ENCODE measurements around the gene LIPA. TPM values are rescaled to one million over a fixed set of nuclear protein-coding genes. Genes with fewer than 3 reads are reported as not detected.

The LIPA gene
- total and polyA plus RNA-seq, 2 of the 4 experiments (the other 2 are of a cell fraction): 23.1 to 31.9 TPM

GRCh38 chr10:89251409-89252224 lies at the start of gene LIPA (continued):
- TF ChIP-seq ELK1 (IDR thresholded peaks at IDR 0.05; ENCODE audit: borderline replicate concordance, low read depth, low read length): no peak

- Histone ChIP-seq H3K36me3 (ENCODE audit: control insufficient read depth, insufficient read depth, low read length) (no peaks in the 10 kb centered on the region; the same call in 1 of the 2 replicates), H4K5ac (ENCODE audit: low read depth, low read length) (peak overlapping the region; percentile 56), H3K27ac (ENCODE audit: insufficient read depth, low read length) (peak overlapping the region; percentile 70; the same call in 1 of the 2 replicates), H3K56ac (ENCODE audit: extremely low read depth, insufficient read depth, low read length) (no peak overlapping the region), H3K9me1 (ENCODE audit: insufficient read depth, low read length) (no peaks in the 10 kb centered on the region; the same call in 1 of the 2 replicates), H3K4me1 (ENCODE audit: control insufficient read depth, insufficient read depth, low read length) (peaks cover 10% of the 10 kb centered on the region), H3K9me3 (ENCODE audit: control insufficient read depth, insufficient read depth, low read length) (no peaks in the 10 kb centered on the region), H3K79me1 (ENCODE audit: low read depth in 1 of 2, low read length in 2 of 2) (peaks cover 2 to 4% of the 10 kb centered on the region in 2 experiments; a peak in 1 of 4 replicates), H3K18ac (ENCODE audit: low read depth, low read length) (peak overlapping the region; percentile 80), H2AK5ac (ENCODE audit: low read depth, low read length) (no peak overlapping the region; the same call in 1 of the 2 replicates), H3K4me2 (ENCODE audit: low read depth, low read length) (peak overlapping the region; percentile 97), H3K4ac (ENCODE audit: low read depth, low read length) (peak overlapping the region; percentile 65), H2BK5ac (ENCODE audit: low read depth, low read length, poor library complexity, severe bottlenecking) (peak overlapping the region; percentile 81), H3K9ac (ENCODE audit: low read depth, low read length) (peak overlapping the region; percentile 67), H4K20me1 (ENCODE audit: insufficient read depth, low read length) (no peaks in the 10 kb centered on the region), H3K27me3 (ENCODE audit: control insufficient read depth, insufficient read depth, low read length) (no peaks in the 10 kb centered on the region), H2AFZ (replicated peaks; ENCODE audit: low read length, poor library complexity) (peak overlapping the region; percentile 9), H3K14ac (replicated peaks; ENCODE audit: low read depth, low read length) (peak overlapping the region; percentile 35; the same call in 1 of the 2 replicates), H4K8ac (ENCODE audit: low read depth in 2 of 2, low read length in 2 of 2) (peak overlapping the region; percentile 9 to 87; a peak in 3 of 4 replicates), H2AK9ac (replicated peaks; ENCODE audit: low read depth, low read length, poor library complexity) (no peak overlapping the region), H3K23ac (ENCODE audit: low read depth, low read length) (peak overlapping the region; percentile 5; the same call in 1 of the 2 replicates), H4K91ac (ENCODE audit: insufficient read depth, low read depth, low read length) (0 out of 2 replicates have a peak overlapping the region, but pooled peaks have one; percentile 16), H2BK120ac (ENCODE audit: low read depth, low read length) (peak overlapping the region; percentile 75), H3K4me3 (ENCODE audit: insufficient read depth, low read depth, low read length) (no peak overlapping the region), H2BK15ac (ENCODE audit: low read depth, low read length) (peak overlapping the region; percentile 52; the same call in 2 of the 3 replicates), H2BK20ac (ENCODE audit: low read depth, low read length) (0 out of 2 replicates have a peak overlapping the region, but pooled peaks have one; percentile 44)
- ChIA-PET CTCF (interaction anchor here (0.6 to 1.1 kb wide), 6 partner anchors 17 to 679 kb away, joined by 3 to 4 read pairs (median 4); no protein-coding TSS in a partner anchor), POLR2A (ENCODE audit: unreplicated experiment) (interaction anchor here (0.6 to 0.8 kb wide), 2 partner anchors 27 to 52 kb away, joined by 3 read pairs; partner anchors contain the start of gene IFIT3)
- no TSS peak for BruUV-seq (replicated peaks)
- intact Hi-C loops (cut with micrococcal nuclease): no loop called here
- no CpG with 5 or more reads among the region's 2 CpGs for WGBS, 2 experiments (ENCODE audit: extremely low coverage in 2 of 2, insufficient read length in 1 of 2)
- peak; percentile 43 for DNase-seq
- in situ Hi-C loops (cut with MboI; ENCODE audit: low sequenced_read_pairs): no loop called here
- peak; percentile 65 for ATAC-seq (ENCODE audit: low read depth)
- dilution Hi-C loops (cut with HindIII; ENCODE audit: low sequenced_read_pairs, unreplicated experiment): no loop called here
- no peak for TF ChIP-seq CEBPB (IDR thresholded peaks at IDR 0.05; ENCODE audit: low read depth, low read length)
- TF ChIP-seq, protein P1, sequence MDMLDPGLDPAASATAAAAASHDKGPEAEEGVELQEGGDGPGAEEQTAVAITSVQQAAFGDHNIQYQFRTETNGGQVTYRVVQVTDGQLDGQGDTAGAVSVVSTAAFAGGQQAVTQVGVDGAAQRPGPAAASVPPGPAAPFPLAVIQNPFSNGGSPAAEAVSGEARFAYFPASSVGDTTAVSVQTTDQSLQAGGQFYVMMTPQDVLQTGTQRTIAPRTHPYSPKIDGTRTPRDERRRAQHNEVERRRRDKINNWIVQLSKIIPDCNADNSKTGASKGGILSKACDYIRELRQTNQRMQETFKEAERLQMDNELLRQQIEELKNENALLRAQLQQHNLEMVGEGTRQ (IDR thresholded peaks at IDR 0.05; ENCODE audit: low read depth, low read length): no peak
- TF ChIP-seq BHLHE40 (IDR thresholded peaks at IDR 0.05; ENCODE audit: low read depth, low read length): no peak
- no peak for TF ChIP-seq RAD21 (IDR thresholded peaks at IDR 0.05; ENCODE audit: low read length)
- no peak for TF ChIP-seq MAFK (IDR thresholded peaks at IDR 0.05; ENCODE audit: low read depth, low read length)
- TF ChIP-seq ELK1 (IDR thresholded peaks at IDR 0.05; ENCODE audit: borderline replicate concordance, low read depth, low read length): no peak
- no peak for TF ChIP-seq FOS (IDR thresholded peaks at IDR 0.05; ENCODE audit: low read depth, low read length)
- no peak for TF ChIP-seq RCOR1 (IDR thresholded peaks at IDR 0.05; ENCODE audit: insufficient replicate concordance, low read length)
- TF ChIP-seq NFE2L2 (IDR thresholded peaks at IDR 0.05; ENCODE audit: low read depth, low read length): no peak
- no peak for TF ChIP-seq POLR2A (IDR thresholded peaks at IDR 0.05; ENCODE audit: low read depth, low read length)
- no peak for TF ChIP-seq MXI1 (IDR thresholded peaks at IDR 0.05; ENCODE audit: borderline replicate concordance, low read depth, low read length)
- TF ChIP-seq CHD1 (IDR thresholded peaks at IDR 0.05; ENCODE audit: low read depth, low read length): no peak
Observed at GRCh38 chr10:89301232-89301631, 49.7 kb upstream of the LIPA start.

Data from IMR-90 (cell line).